ENCODE data around the gene ISG20.

The ISG20 gene

DNA sequence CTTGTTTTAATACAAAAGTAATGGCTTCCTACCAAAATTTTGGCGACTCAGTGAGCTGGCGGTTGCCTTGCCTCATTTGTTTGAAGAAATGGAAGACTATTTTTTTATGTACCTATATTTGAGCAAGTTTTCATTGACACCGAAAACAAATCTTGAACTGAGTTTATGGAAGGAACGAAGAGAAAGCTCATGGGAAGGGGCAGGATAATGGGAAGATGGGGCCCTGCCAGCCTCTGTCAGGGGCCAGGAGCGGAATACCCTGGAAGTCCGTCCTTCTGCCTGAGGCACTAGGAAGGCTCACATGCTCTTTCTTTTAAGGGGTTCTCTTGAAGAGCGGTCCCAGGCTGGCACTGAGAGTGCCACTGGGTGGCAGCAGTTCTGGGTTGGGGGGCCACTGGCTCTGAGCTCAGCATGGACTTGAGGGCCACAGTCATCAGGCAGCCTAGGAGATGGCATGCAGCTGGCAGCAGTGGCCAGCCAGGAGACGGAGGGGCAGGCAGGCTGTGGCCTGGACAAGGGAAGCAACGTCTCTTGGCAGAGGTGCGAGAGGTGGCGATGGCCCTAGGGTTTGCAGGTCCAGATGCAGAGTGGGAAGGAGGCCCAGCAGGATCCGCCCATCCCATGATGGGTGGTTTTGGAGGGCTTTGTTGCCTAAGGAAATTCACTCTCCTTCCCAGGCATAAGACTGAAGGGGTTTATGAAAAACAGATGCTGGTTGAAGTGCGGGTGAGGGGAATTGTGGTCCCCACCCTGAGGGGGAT lies 41.6 kb downstream of the ISG20 start:
- peak; percentile 50 for DNase-seq (ENCODE audit: low spot score)
- H3K4me3 ChIP-seq: no peak overlapping the region
- no peak overlapping the region for H3K27ac ChIP-seq
- TF ChIP-seq, protein P1, sequence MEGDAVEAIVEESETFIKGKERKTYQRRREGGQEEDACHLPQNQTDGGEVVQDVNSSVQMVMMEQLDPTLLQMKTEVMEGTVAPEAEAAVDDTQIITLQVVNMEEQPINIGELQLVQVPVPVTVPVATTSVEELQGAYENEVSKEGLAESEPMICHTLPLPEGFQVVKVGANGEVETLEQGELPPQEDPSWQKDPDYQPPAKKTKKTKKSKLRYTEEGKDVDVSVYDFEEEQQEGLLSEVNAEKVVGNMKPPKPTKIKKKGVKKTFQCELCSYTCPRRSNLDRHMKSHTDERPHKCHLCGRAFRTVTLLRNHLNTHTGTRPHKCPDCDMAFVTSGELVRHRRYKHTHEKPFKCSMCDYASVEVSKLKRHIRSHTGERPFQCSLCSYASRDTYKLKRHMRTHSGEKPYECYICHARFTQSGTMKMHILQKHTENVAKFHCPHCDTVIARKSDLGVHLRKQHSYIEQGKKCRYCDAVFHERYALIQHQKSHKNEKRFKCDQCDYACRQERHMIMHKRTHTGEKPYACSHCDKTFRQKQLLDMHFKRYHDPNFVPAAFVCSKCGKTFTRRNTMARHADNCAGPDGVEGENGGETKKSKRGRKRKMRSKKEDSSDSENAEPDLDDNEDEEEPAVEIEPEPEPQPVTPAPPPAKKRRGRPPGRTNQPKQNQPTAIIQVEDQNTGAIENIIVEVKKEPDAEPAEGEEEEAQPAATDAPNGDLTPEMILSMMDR (IDR thresholded peaks at IDR 0.05): no peak

DNA sequence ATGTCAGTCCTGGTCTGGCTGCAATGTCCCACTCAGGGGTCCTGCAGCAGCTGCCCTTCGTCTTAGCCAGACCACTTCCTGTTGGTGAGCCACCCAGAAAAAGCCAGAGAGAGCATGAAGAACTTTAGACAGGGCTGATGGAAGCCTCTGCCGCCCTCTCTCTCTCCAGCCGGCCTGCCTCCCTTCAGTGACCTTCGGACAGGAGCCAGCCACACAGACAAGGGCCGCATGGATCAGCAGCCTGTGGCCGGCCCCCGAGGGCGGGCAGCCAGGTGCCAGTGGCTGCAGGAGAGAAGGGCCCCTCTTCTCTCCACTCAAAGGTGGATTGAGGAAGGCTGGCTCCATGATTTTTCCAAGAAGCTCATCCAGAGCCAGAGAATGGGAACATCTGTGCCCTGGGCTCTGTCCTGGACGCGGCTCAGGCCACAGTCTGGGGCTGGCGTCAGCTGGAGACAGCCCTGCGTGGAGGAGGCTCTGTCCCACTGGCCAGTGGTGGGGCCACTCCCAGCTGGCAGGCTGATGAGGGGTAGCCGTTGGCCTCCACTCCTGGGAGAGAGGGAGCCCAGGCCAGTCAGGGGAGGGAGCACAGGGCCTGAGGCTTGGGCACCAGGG lies 42.9 kb downstream of the ISG20 start:
- TF ChIP-seq, protein P1 (IDR thresholded peaks at IDR 0.05): no peak
- peak overlapping the region in 1 of 2 donors; percentile 54 for H3K27ac ChIP-seq
- DNase-seq (ENCODE audit: low spot score): peak; percentile 71
- no peak overlapping the region for H3K4me3 ChIP-seq

DNA sequence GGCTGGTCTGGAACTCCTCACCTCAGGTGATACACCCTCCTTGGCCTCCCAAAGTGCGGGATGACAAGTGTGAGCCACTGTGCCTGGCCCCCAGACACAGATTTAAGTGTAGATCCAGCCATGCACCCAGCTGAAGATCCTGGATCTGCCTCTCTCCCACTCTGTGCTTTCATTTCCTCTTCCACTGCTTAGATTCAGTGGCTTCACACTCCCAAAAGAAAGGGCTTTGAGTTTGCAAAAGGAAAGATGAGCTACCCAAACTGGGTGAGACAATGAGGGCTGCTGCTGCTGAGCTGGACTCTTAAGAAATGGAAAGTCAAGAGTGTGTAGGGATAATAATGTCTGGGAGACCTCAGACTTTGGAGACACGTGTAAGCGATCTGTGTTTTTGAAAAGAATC lies 45.5 kb downstream of the ISG20 start:
- H3K27ac ChIP-seq: no peak overlapping the region
- DNase-seq (ENCODE audit: low spot score): peak; percentile 38
- TF ChIP-seq, protein P1 (IDR thresholded peaks at IDR 0.05): no peak
- no peak overlapping the region for H3K4me3 ChIP-seq

DNA sequence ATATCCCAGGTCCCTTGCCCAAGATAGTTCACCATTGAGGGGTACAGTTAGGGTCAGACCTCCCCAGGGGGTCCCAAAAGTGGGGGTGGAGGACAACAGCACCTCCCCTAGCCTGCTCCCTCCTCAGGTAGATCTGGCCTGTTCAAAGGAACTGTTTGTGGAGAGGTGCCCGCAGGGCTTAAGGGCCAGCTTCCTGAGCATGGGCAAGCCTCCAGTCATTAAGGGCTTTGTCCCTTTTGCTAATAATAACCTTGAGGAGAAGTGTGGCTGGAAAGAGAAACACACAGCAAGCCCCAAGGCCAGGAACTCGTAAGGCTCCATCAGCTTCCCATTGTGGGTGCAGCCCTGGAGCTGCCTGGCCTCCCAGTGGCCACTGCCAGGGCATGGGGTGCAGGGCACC lies 47.4 kb downstream of the ISG20 start:
- peak; percentile 49 for DNase-seq (ENCODE audit: low spot score)
- TF ChIP-seq, protein P1 (IDR thresholded peaks at IDR 0.05): no peak
- H3K27ac ChIP-seq: no peak overlapping the region
- no peak overlapping the region for H3K4me3 ChIP-seq

DNA sequence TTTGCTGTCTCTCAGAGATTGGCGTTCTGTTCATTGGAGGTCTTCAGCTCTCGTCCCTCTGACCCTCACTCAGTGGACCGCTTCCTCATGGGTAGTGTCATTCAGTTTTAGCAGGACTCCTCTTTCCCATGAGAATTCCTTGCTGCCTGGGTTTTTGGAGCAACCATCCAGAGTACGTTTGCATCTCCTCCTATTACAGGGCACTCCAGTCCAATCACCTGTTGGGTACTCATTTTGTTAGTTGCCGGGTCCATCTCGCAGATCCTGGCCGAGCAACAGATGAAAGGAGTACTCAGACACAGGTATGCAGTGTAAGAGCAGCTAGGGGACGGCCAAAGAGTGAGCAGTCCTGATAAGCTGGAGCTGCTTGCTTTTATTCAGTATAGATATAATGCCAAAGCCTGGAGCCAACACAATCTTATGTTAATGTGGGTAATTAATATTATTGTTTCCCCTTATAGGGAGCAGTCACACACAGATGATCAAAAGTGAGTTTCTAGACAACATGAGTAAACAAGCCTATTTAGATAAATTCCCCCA lies 49.6 kb downstream of the ISG20 start:
- peak; percentile 50 for DNase-seq (ENCODE audit: low spot score)
- H3K27ac ChIP-seq: no peak overlapping the region
- no peak overlapping the region for H3K4me3 ChIP-seq
- TF ChIP-seq, protein P1 (IDR thresholded peaks at IDR 0.05): no peak

DNA sequence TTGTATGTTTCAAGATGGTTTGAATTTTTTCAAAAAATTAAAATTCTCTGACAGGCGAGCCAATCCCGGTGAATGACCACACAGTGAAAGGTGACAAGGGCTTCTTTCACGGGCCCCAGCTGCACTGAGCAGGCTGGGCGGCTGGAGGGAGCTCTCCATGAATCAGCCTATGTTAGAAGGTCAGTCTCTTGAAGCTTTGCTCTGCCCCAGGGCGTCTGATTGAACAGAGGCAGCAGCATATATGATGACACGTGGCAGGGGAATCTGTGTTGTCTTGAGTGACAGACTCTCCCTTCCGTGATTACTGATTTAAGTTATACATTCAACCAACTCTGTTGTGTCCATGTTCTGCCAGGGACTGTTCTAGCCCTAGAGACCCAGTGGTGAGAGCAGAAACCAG lies 51.5 kb downstream of the ISG20 start:
- Histone ChIP-seq H3K4me3 (no peak overlapping the region), H3K27ac (no peak overlapping the region)
- TF ChIP-seq, protein P1 (IDR thresholded peaks at IDR 0.05): no peak
- peak; percentile 35 for DNase-seq (ENCODE audit: low spot score)

Data from coronary artery (tissue), 2 donors.